ENCODE results near the gene EXOC4.

DNA sequence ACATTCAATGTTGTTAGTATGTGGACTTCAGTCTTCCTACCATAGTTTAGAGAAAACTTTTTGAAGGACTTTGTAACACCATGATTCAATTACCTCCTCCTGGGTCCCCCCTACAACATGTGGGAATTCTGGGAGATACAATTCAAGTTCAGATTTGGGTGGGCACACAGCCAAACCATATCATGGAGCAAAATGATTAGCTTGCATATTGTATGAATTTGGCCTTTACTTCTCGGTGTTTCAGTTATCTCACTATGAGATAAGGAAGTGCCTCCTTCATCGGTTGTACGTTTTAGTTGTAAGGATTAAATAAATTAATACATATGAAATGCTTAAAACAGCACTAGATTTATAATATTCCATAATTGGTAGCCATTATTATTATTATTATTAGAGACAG lies 428.7 kb downstream of the EXOC4 start:
- TF ChIP-seq, protein P1, sequence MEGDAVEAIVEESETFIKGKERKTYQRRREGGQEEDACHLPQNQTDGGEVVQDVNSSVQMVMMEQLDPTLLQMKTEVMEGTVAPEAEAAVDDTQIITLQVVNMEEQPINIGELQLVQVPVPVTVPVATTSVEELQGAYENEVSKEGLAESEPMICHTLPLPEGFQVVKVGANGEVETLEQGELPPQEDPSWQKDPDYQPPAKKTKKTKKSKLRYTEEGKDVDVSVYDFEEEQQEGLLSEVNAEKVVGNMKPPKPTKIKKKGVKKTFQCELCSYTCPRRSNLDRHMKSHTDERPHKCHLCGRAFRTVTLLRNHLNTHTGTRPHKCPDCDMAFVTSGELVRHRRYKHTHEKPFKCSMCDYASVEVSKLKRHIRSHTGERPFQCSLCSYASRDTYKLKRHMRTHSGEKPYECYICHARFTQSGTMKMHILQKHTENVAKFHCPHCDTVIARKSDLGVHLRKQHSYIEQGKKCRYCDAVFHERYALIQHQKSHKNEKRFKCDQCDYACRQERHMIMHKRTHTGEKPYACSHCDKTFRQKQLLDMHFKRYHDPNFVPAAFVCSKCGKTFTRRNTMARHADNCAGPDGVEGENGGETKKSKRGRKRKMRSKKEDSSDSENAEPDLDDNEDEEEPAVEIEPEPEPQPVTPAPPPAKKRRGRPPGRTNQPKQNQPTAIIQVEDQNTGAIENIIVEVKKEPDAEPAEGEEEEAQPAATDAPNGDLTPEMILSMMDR (IDR thresholded peaks at IDR 0.05), result no peak
- TF ChIP-seq POLR2AphosphoS5 (IDR thresholded peaks at IDR 0.05; ENCODE audit: low read depth, low read length) (no peak), SIN3A (IDR thresholded peaks at IDR 0.05; ENCODE audit: borderline replicate concordance, insufficient read depth, low read depth, low read length) (no peak)
- TF ChIP-seq, protein P2, sequence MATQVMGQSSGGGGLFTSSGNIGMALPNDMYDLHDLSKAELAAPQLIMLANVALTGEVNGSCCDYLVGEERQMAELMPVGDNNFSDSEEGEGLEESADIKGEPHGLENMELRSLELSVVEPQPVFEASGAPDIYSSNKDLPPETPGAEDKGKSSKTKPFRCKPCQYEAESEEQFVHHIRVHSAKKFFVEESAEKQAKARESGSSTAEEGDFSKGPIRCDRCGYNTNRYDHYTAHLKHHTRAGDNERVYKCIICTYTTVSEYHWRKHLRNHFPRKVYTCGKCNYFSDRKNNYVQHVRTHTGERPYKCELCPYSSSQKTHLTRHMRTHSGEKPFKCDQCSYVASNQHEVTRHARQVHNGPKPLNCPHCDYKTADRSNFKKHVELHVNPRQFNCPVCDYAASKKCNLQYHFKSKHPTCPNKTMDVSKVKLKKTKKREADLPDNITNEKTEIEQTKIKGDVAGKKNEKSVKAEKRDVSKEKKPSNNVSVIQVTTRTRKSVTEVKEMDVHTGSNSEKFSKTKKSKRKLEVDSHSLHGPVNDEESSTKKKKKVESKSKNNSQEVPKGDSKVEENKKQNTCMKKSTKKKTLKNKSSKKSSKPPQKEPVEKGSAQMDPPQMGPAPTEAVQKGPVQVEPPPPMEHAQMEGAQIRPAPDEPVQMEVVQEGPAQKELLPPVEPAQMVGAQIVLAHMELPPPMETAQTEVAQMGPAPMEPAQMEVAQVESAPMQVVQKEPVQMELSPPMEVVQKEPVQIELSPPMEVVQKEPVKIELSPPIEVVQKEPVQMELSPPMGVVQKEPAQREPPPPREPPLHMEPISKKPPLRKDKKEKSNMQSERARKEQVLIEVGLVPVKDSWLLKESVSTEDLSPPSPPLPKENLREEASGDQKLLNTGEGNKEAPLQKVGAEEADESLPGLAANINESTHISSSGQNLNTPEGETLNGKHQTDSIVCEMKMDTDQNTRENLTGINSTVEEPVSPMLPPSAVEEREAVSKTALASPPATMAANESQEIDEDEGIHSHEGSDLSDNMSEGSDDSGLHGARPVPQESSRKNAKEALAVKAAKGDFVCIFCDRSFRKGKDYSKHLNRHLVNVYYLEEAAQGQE (IDR thresholded peaks at IDR 0.05; ENCODE audit: insufficient read depth in 1 of 2, low read depth in 2 of 2, low read length in 1 of 2), result no peak

All from Panc1 (cell line).